H9 (cell line): ENCODE measurements around the gene PTGDR2. TPM values are rescaled to one million over a fixed set of nuclear protein-coding genes. Genes with fewer than 3 reads are reported as not detected.

ENCODE experiments used
- DNase-seq: peaks from one replicate; pipeline ENCODE4 v3.0.0-alpha.2; 2017
- H2AFZ ChIP-seq: one replicate; pipeline ENCODE4 v1.6.1; 2013; ENCODE audit warnings: mild to moderate bottlenecking, low read length, control low read depth, moderate library complexity
- H2AK5ac ChIP-seq: 2 replicates; pipeline ENCODE4 v1.6.1; 2013; ENCODE audit warnings: low read length, control low read depth, mixed read lengths; ENCODE audit not compliant: insufficient read length
- H2BK120ac ChIP-seq: one replicate; pipeline ENCODE4 v1.6.1; 2013; ENCODE audit warnings: low read depth, mild to moderate bottlenecking, low read length, control low read depth, inconsistent platforms; ENCODE audit not compliant: poor library complexity, severe bottlenecking
- H2BK12ac ChIP-seq: 2 replicates; pipeline ENCODE4 v1.6.1; 2013; ENCODE audit warnings: low read length, control low read depth, mixed read lengths, low read depth; ENCODE audit not compliant: insufficient read length
- H2BK15ac ChIP-seq: 2 replicates; pipeline ENCODE4 v1.6.1; 2013; ENCODE audit warnings: low read depth, low read length, control low read depth
- H2BK20ac ChIP-seq: one replicate; pipeline ENCODE4 v1.6.1; 2013; ENCODE audit warnings: low read depth, mild to moderate bottlenecking, low read length, control low read depth, inconsistent platforms; ENCODE audit not compliant: poor library complexity, severe bottlenecking
- H2BK5ac ChIP-seq: 2 replicates; pipeline ENCODE4 v1.6.1; 2013; ENCODE audit warnings: low read length, control low read depth, mixed read lengths; ENCODE audit not compliant: insufficient read length
- H3K14ac ChIP-seq: 2 replicates; pipeline ENCODE4 v1.6.1; 2013; ENCODE audit warnings: low read length, control low read depth; ENCODE audit not compliant: insufficient read depth
- H3K18ac ChIP-seq: 2 replicates; pipeline ENCODE4 v1.6.1; 2013; ENCODE audit warnings: low read depth, mild to moderate bottlenecking, mixed read lengths, low read length, control low read depth; ENCODE audit not compliant: insufficient read length
- H3K23ac ChIP-seq: 2 replicates; pipeline ENCODE4 v1.6.1; 2013; ENCODE audit warnings: low read length, control low read depth, mixed read lengths, low read depth; ENCODE audit not compliant: insufficient read length
- H3K23me2 ChIP-seq: 2 replicates; pipeline ENCODE4 v1.6.1; 2013; ENCODE audit warnings: low read depth, mild to moderate bottlenecking, mixed read lengths, low read length, control low read depth; ENCODE audit not compliant: insufficient read length, poor library complexity, severe bottlenecking
- H3K27ac ChIP-seq: 2 replicates; pipeline ENCODE4 v1.5.1; 2013; ENCODE audit warnings: low read length, control low read depth, mixed read lengths, low read depth; ENCODE audit not compliant: insufficient read length
- H3K27me3 ChIP-seq: 2 replicates; pipeline ENCODE4 v1.6.1; 2013; ENCODE audit warnings: low read length, control low read depth, inconsistent platforms; ENCODE audit not compliant: insufficient read depth
- H3K4ac ChIP-seq: 2 replicates; pipeline ENCODE4 v1.6.1; 2013; ENCODE audit warnings: low read depth, mild to moderate bottlenecking, control low read depth, inconsistent platforms, low read length, moderate library complexity
- H3K4me1 ChIP-seq: 2 replicates; pipeline ENCODE4 v1.6.1; 2013; ENCODE audit warnings: low read length, control low read depth, inconsistent platforms; ENCODE audit not compliant: insufficient read depth
- H3K4me2 ChIP-seq: 2 replicates; pipeline ENCODE4 v1.6.1; 2013; ENCODE audit warnings: low read length, control low read depth, mixed read lengths; ENCODE audit not compliant: insufficient read length, insufficient read depth
- H3K56ac ChIP-seq: 2 replicates; pipeline ENCODE4 v1.6.1; 2013; ENCODE audit warnings: low read depth, mild to moderate bottlenecking, mixed read lengths, low read length, control low read depth; ENCODE audit not compliant: insufficient read length
- H3K79me1 ChIP-seq: 2 replicates; pipeline ENCODE4 v1.6.1; 2013; ENCODE audit warnings: low read depth, mild to moderate bottlenecking, moderate library complexity, low read length, control low read depth, inconsistent platforms; ENCODE audit not compliant: insufficient read depth, poor library complexity, severe bottlenecking
- H3K79me2 ChIP-seq: 2 replicates; pipeline ENCODE4 v1.6.1; 2013; ENCODE audit warnings: low read length, control low read depth, inconsistent platforms; ENCODE audit not compliant: insufficient read depth
- H3K9ac ChIP-seq: 2 replicates; pipeline ENCODE4 v1.6.1; 2013; ENCODE audit warnings: low read length, control low read depth, mixed read lengths; ENCODE audit not compliant: insufficient read length; ENCODE audit errors: extremely low read depth
- H3K9me3 ChIP-seq: one replicate; pipeline ENCODE4 v1.6.1; 2013; ENCODE audit warnings: low read depth, low read length, inconsistent platforms; ENCODE audit not compliant: control insufficient read depth
- H3T11ph ChIP-seq: one replicate; pipeline ENCODE4 v1.6.1; 2013; ENCODE audit warnings: mild to moderate bottlenecking, low read length, control low read depth, inconsistent platforms
- H4K20me1 ChIP-seq: one replicate; pipeline ENCODE4 v1.6.1; 2013; ENCODE audit not compliant: control insufficient read depth, insufficient read length, insufficient read depth
- H4K5ac ChIP-seq: 2 replicates; pipeline ENCODE4 v1.6.1; 2013; ENCODE audit warnings: low read depth, mild to moderate bottlenecking, mixed read lengths, low read length, control low read depth; ENCODE audit not compliant: insufficient read length
- H4K8ac ChIP-seq: replicated peaks from 2 replicates; pipeline ENCODE4 v1.6.1; 2013; ENCODE audit warnings: low read length, control low read depth, mixed read lengths, low read depth; ENCODE audit not compliant: insufficient read length
- H4K91ac ChIP-seq: 2 replicates; pipeline ENCODE4 v1.6.1; 2013; ENCODE audit warnings: low read depth, mild to moderate bottlenecking, moderate library complexity, mixed read lengths, low read length, control low read depth; ENCODE audit not compliant: insufficient read length
- H3K27ac Mint-ChIP-seq, 3 experiments: 2 replicates in 2 of 3; 3 replicates in 1 of 3; pipeline ENCODE4 v1.8.0; 2020 to 2021; ENCODE audit warnings: mixed read lengths in 3 of 3, mild to moderate bottlenecking in 1 of 3, moderate library complexity in 1 of 3
- H3K27me3 Mint-ChIP-seq: 2 replicates; pipeline ENCODE4 v1.8.0; 2021; ENCODE audit warnings: low read depth, mild to moderate bottlenecking, moderate library complexity, mixed read lengths
- H3K36me3 Mint-ChIP-seq, 3 experiments: 2 replicates in 2 of 3; 3 replicates in 1 of 3; pipeline ENCODE4 v1.8.0; 2020 to 2021; ENCODE audit warnings: low read depth in 3 of 3, mixed read lengths in 3 of 3; ENCODE audit not compliant: insufficient read depth in 1 of 3
- H3K4me1 Mint-ChIP-seq, 2 experiments: 2 replicates each; pipeline ENCODE4 v1.8.0; 2020; ENCODE audit warnings: mixed read lengths in 2 of 2
- H3K4me3 Mint-ChIP-seq, 2 experiments: 2 replicates in 1 of 2; 3 replicates in 1 of 2; pipeline ENCODE4 v1.8.0; 2020 to 2021; ENCODE audit warnings: mild to moderate bottlenecking in 2 of 2, mixed read lengths in 2 of 2, moderate library complexity in 1 of 2
- H3K9me3 Mint-ChIP-seq, 2 experiments: 2 replicates in 1 of 2; 3 replicates in 1 of 2; pipeline ENCODE4 v1.8.0; 2020; ENCODE audit warnings: mild to moderate bottlenecking in 2 of 2, mixed read lengths in 2 of 2, moderate library complexity in 1 of 2
- CTCF ChIP-seq: fragments of 200-600 bp; sonication (generic); conservative IDR thresholded peaks from 3 replicates; pipeline ENCODE4 v1.8.0; 2021; ENCODE audit warnings: antibody characterized with exemption, mild to moderate bottlenecking
- WGBS: extraction: QIAGEN DNeasy Blood & Tissue Kit; methylation state at CpG from one replicate; pipeline ENCODE4 v1.1.7; 2013; ENCODE audit warnings: missing lambda C conversion rate, low lambda C conversion rate, mixed read lengths; ENCODE audit not compliant: insufficient read length; ENCODE audit errors: extremely low coverage; 5-methylcytosine and 5-hydroxymethylcytosine counted together
- total RNA-seq: library from RNA; stranded (reverse); gene quantifications from 2 replicates; pipeline ENCODE4 v1.2.1, GENCODE V29; 2021

Gene PTGDR2
- total RNA-seq, 1 experiment from 2014 or later: not detected

DNA sequence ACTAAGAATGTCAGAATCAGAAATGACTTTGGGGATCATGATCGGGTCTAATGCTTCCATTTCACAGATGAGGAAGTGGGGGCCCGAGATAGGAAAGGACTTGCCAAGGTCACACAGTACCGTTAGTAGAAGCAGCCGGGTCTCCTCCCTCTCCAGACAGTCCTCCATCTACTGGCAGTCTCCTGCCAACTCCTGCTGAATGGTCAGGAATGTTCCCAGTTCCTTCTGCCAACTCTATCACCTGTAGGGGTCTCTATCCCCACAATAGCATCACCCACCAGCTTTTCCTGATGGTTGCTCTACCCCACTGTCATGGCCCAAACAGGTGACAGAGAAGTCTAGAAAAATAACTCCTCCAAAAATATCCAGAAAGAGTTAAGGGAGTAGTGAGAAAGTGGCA is 37.7 kb downstream of the PTGDR2 start:
- Histone ChIP-seq H4K91ac (no peak overlapping the region), H3K18ac (no peak overlapping the region), H3K4ac (no peak overlapping the region), H3K79me1 (no peaks in the 10 kb centered on the region), H3K79me2 (no peaks in the 10 kb centered on the region), H3K27me3 (no peaks in the 10 kb centered on the region), H4K20me1 (no peaks in the 10 kb centered on the region), H3K4me2 (no peak overlapping the region), H4K8ac (no peak overlapping the region), H3T11ph (no peak overlapping the region), H2BK120ac (no peak overlapping the region), H4K5ac (no peak overlapping the region), H2BK15ac (no peak overlapping the region), H3K23me2 (no peaks in the 10 kb centered on the region), H3K14ac (no peak overlapping the region), H3K23ac (no peak overlapping the region), H2AK5ac (no peak overlapping the region), H2BK5ac (no peak overlapping the region), H3K9ac (no peak overlapping the region), H3K56ac (no peak overlapping the region), H3K9me3 (no peaks in the 10 kb centered on the region), H2BK20ac (no peak overlapping the region), H2BK12ac (no peak overlapping the region), H2AFZ (no peak overlapping the region), H3K4me1 (no peaks in the 10 kb centered on the region), H3K27ac (no peak overlapping the region)
- no peak overlapping the region for H3K27ac Mint-ChIP-seq
- H3K4me1 Mint-ChIP-seq: no peaks in the 10 kb centered on the region
- peaks cover 22 to 28% of the 10 kb centered on the region in 2 experiments for H3K9me3 Mint-ChIP-seq
- H3K36me3 Mint-ChIP-seq: peaks cover 0 to 7% (median 5%) of the 10 kb centered on the region in 3 experiments; a peak in 1 of 7 replicates
- no CpG with 5 or more reads among the region's 4 CpGs for WGBS
- DNase-seq: no peak
- H3K4me3 Mint-ChIP-seq: no peak overlapping the region
- 0 out of 3 replicates have a peak, but pooled peaks have one; percentile 16 for TF ChIP-seq CTCF
- H3K27me3 Mint-ChIP-seq: peaks cover 15% of the 10 kb centered on the region
